ENCODE measurements around the gene CLTC. TPM values are rescaled to one million over a fixed set of nuclear protein-coding genes. Genes with fewer than 3 reads are reported as not detected.

The CLTC gene
- total RNA-seq, 1 donor from 2014 or later, result 113 TPM

- no peak for DNase-seq (ENCODE audit: extremely low spot score in 2 of 2)
- Histone ChIP-seq H3K36me3 (no peaks in the 10 kb centered on the region), H3K9me3 (no peaks in the 10 kb centered on the region), H3K4me1 (peaks cover 28% of the 10 kb centered on the region), H3K4me3 (no peak overlapping the region), H3K27me3 (no peaks in the 10 kb centered on the region), H3K27ac (peak overlapping the region; percentile 43)
- intact Hi-C loops (cut with DNase I), result no loop called here
- TF ChIP-seq POLR2AphosphoS5 (IDR thresholded peaks at IDR 0.05; ENCODE audit: insufficient read depth in 1 of 2, low read depth in 1 of 2) (no peak), POLR2A (IDR thresholded peaks at IDR 0.05) (no peak)
- TF ChIP-seq, protein P1, sequence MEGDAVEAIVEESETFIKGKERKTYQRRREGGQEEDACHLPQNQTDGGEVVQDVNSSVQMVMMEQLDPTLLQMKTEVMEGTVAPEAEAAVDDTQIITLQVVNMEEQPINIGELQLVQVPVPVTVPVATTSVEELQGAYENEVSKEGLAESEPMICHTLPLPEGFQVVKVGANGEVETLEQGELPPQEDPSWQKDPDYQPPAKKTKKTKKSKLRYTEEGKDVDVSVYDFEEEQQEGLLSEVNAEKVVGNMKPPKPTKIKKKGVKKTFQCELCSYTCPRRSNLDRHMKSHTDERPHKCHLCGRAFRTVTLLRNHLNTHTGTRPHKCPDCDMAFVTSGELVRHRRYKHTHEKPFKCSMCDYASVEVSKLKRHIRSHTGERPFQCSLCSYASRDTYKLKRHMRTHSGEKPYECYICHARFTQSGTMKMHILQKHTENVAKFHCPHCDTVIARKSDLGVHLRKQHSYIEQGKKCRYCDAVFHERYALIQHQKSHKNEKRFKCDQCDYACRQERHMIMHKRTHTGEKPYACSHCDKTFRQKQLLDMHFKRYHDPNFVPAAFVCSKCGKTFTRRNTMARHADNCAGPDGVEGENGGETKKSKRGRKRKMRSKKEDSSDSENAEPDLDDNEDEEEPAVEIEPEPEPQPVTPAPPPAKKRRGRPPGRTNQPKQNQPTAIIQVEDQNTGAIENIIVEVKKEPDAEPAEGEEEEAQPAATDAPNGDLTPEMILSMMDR (IDR thresholded peaks at IDR 0.05), result no peak
Observed at GRCh38 chr17:59723607-59724006, 103.9 kb downstream of the CLTC start.

- Histone ChIP-seq H3K27me3 (no peaks in the 10 kb centered on the region), H3K4me3 (no peak overlapping the region), H3K36me3 (no peaks in the 10 kb centered on the region), H3K9me3 (no peaks in the 10 kb centered on the region), H3K27ac (peak overlapping the region; percentile 43), H3K4me1 (peaks cover 28% of the 10 kb centered on the region)
- intact Hi-C loops (cut with DNase I), result no loop called here
- no peak for DNase-seq (ENCODE audit: extremely low spot score in 2 of 2)
- no peak for TF ChIP-seq POLR2A (IDR thresholded peaks at IDR 0.05)
- peak in 1 of 2 donors; percentile 71 for TF ChIP-seq POLR2AphosphoS5 (IDR thresholded peaks at IDR 0.05; ENCODE audit: insufficient read depth in 1 of 2, low read depth in 1 of 2)
Observed at GRCh38 chr17:59725691-59726090, 106.0 kb downstream of the CLTC start.

GRCh38 chr17:59727817-59728533, 108.3 kb downstream of the CLTC start:
- Histone ChIP-seq H3K4me3 (no peak overlapping the region), H3K9me3 (no peaks in the 10 kb centered on the region), H3K4me1 (peaks cover 26% of the 10 kb centered on the region), H3K27me3 (no peaks in the 10 kb centered on the region), H3K36me3 (no peaks in the 10 kb centered on the region), H3K27ac (no peak overlapping the region)
- no peak for TF ChIP-seq POLR2AphosphoS5 (IDR thresholded peaks at IDR 0.05; ENCODE audit: insufficient read depth in 1 of 2, low read depth in 1 of 2)
- TF ChIP-seq POLR2A (IDR thresholded peaks at IDR 0.05), result no peak
- TF ChIP-seq, protein P1 (IDR thresholded peaks at IDR 0.05), result no peak
- intact Hi-C loops (cut with DNase I), result no loop called here
- DNase-seq (ENCODE audit: extremely low spot score in 2 of 2), result no peak

- TF ChIP-seq, protein P1 (IDR thresholded peaks at IDR 0.05), result no peak
- TF ChIP-seq POLR2AphosphoS5 (IDR thresholded peaks at IDR 0.05; ENCODE audit: insufficient read depth in 1 of 2, low read depth in 1 of 2), result no peak
- TF ChIP-seq POLR2A (IDR thresholded peaks at IDR 0.05), result no peak
- Histone ChIP-seq H3K27me3 (no peaks in the 10 kb centered on the region), H3K4me3 (no peak overlapping the region), H3K36me3 (peaks cover 0 to 4% of the 10 kb centered on the region in 2 donors), H3K4me1 (peaks cover 5% of the 10 kb centered on the region), H3K9me3 (no peaks in the 10 kb centered on the region), H3K27ac (no peak overlapping the region)
- intact Hi-C loops (cut with DNase I), result no loop called here
- no peak for DNase-seq (ENCODE audit: extremely low spot score in 2 of 2)
Observed at GRCh38 chr17:59730268-59730834, 110.7 kb downstream of the CLTC start.

- peaks cover 0 to 31% of the 10 kb centered on the region in 2 donors for H3K36me3 ChIP-seq
- H3K4me3 ChIP-seq, result no peak overlapping the region
- H3K27ac ChIP-seq, result no peak overlapping the region
- no peaks in the 10 kb centered on the region for H3K9me3 ChIP-seq
- TF ChIP-seq POLR2AphosphoS5 (IDR thresholded peaks at IDR 0.05; ENCODE audit: insufficient read depth in 1 of 2, low read depth in 1 of 2) (no peak), POLR2A (IDR thresholded peaks at IDR 0.05) (no peak)
- TF ChIP-seq, protein P1 (IDR thresholded peaks at IDR 0.05), result no peak
- H3K4me1 ChIP-seq, result no peaks in the 10 kb centered on the region
- no peaks in the 10 kb centered on the region for H3K27me3 ChIP-seq
- DNase-seq (ENCODE audit: extremely low spot score in 2 of 2), result no peak
- intact Hi-C loops (cut with DNase I), result no loop called here
Observed at GRCh38 chr17:59733697-59734096, 114.0 kb downstream of the CLTC start.
